Measurements from ENCODE around the gene UBR4.
"Not testable (repeated sequence)": the region's sequence is repeated elsewhere in the genome, so short reads cannot be mapped to it uniquely, and the experiment has no call there.

The UBR4 gene

DNA sequence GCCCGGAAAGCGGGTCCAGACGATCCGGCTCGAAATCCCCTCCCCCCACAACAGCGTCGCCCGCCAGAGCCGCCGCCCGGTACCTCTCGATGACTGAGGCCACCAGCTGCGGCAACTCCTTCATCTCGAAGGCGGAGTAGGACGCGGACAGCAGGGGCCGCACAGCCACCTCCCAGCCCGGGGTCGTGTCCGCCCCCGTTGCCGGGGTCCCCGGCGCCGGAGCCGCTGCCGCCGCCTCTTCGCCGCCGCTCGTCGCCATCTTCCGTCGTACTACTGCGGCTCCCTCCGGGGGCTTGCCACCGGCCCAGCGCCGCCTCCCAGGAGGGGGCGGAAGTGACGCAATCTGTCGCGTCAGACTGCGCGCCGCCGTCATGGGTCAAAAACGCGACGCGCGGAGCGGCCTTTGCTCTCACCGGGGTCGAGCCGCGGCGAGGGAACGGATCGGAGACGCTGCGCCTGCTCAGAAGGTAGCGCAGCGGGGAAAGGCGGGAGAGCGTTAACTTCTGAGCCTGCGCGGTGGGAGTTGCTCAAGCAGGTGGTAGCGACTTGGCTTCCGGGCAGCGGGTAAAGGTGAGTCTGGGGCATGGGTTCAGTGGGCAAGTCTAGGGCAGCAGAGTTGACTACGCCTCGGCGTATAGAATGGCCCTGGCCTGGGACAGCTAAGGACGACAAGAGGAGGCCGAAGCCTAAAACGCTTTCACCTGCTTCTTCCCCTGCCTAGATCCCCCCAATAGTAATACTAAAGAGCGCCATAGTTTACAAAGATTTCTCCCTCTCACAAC, at the start of gene UBR4:
Gene UBR4 (minus strand): TSS at position 277 of the 782 bp plus-strand sequence. CDS start 18 bp downstream, at position 259.
- CTCF ChIA-PET: no interaction called here
- peak; percentile 89 for DNase-seq (ENCODE audit: low spot score)
- POLR2A ChIA-PET (ENCODE audit: low non-redundant PET): no interaction called here
- no peak for TF ChIP-seq CTCF (conservative IDR thresholded peaks at IDR 0.05; ENCODE audit: low read depth)
- H3K27ac ChIP-seq: peak within 1 kb of the TSS; percentile 85

DNA sequence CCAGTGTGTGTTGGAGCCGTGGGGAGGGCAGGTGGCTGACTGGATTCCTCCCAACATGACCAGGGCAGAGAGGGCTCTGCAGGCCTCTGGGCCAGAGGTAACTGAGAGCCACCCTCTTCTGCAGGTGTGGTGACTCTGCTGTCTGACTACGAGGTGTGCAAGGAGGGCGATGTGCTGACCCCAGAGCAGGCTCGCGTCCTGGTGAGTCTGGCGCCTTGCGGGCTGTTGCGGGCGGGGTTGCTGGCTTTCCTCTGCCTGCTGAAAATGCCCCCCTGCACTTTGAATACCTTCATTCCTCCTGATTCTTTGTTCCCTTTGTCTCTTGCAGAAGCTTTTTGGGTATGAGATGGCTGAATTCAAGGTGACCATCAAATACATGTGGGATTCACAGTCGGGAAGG, 48.3 kb upstream of the UBR4 start:
- peak overlapping the region; percentile 57 for H3K27ac ChIP-seq
- ChIA-PET POLR2A (ENCODE audit: low non-redundant PET) (no interaction called here), CTCF (no interaction called here)
- no peak for DNase-seq (ENCODE audit: low spot score)
- no peak for TF ChIP-seq CTCF (conservative IDR thresholded peaks at IDR 0.05; ENCODE audit: low read depth)

DNA sequence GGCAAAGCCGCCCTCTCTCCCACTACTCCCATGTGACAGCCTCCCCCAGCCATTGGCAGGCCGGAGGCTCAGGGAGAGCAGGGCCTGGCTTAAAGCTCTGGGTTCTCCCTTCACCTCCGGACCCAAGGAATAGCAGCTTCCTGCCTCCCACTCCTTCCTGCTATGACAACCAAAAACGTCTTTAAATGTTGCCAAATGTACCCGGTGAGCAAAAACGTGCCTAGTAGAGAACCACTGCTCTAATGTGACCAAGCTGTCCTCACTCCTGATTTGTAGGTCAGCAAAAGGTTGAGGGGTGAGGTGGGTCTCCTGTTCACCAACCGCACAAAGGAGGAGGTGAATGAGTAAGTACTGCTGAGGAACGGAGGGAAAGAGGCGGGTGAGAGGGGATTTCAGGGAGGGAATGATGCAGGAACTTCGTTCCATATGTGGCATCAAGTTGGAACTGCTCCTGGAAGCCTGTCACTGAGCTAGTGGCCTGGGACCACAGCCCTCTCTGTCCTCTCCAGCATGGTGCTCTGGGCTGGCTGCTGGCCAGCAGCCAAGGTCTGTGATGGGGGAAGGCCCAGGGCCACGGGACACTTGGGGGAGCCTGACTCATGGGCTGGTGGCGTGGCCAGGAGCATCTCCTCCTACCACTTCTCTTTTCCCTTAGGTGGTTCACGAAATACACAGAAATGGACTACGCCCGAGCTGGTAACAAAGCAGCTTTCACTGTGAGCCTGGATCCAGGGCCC, 47.3 kb upstream of the UBR4 start:
- no peak overlapping the region for H3K27ac ChIP-seq
- ChIA-PET POLR2A (ENCODE audit: low non-redundant PET) (no interaction called here), CTCF (no interaction called here)
- no peak for TF ChIP-seq CTCF (conservative IDR thresholded peaks at IDR 0.05; ENCODE audit: low read depth)
- no peak for DNase-seq (ENCODE audit: low spot score)

DNA sequence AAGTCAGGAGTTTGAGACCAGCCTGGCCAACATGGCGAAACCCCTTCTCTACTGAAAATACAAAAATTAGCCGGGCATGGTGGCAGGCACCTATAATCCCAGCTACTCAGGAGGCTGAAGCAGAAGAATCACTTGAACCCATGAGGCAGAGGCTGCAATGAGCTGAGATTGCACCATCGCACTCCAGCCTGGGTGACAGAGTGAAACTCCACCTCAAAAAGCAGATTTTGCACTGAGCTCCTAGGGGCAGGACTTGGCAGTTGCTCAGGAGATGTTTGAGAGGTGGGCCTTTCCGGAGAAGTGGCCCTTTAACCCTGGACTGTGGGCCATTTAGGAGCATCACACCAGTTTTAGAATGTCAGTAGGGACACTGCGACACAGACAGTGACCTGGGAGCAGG, 46.2 kb upstream of the UBR4 start:
- CTCF ChIA-PET: interaction anchor here (0.6 kb wide), 1 partner anchor 51 kb away, joined by 3 read pairs; no protein-coding TSS in a partner anchor
- POLR2A ChIA-PET (ENCODE audit: low non-redundant PET); DNase-seq (ENCODE audit: low spot score): not testable (repeated sequence)
- H3K27ac ChIP-seq: peak overlapping the region; percentile 13; the same call in 1 of the 2 replicates

GRCh38 chr1:19255288-19255687, 45.2 kb upstream of the UBR4 start:
- TF ChIP-seq CTCF (conservative IDR thresholded peaks at IDR 0.05; ENCODE audit: low read depth): no peak
- DNase-seq (ENCODE audit: low spot score): no peak
- H3K27ac ChIP-seq: no peak overlapping the region
- ChIA-PET POLR2A (ENCODE audit: low non-redundant PET) (no interaction called here), CTCF (interaction anchor here (0.6 to 0.7 kb wide), 2 partner anchors 12 to 401 kb away, joined by 3 to 4 read pairs; no protein-coding TSS in a partner anchor)

GRCh38 chr1:19254416-19254815, 44.4 kb upstream of the UBR4 start:
- CTCF ChIA-PET: no interaction called here
- DNase-seq (ENCODE audit: low spot score): no peak
- POLR2A ChIA-PET (ENCODE audit: low non-redundant PET): no interaction called here
- H3K27ac ChIP-seq: no peak overlapping the region
- TF ChIP-seq CTCF (conservative IDR thresholded peaks at IDR 0.05; ENCODE audit: low read depth): no peak
